ENCODE measurements around the gene RAB3IP. TPM values are rescaled to one million over a fixed set of nuclear protein-coding genes. Genes with fewer than 3 reads are reported as not detected.
"Not testable (repeated sequence)": the region's sequence is repeated elsewhere in the genome, so short reads cannot be mapped to it uniquely, and the experiment has no call there.

RAB3IP gene
- total RNA-seq, 2 experiments from 2014 or later, result 15.2 to 19.6 TPM

GRCh38 chr12:69756088-69756755 is 17.6 kb downstream of the RAB3IP start:
- H3K4me3 Mint-ChIP-seq, result no peak overlapping the region
- H3K4me1 ChIP-seq (ENCODE audit: insufficient read depth, low read length), result no peaks in the 10 kb centered on the region
- no peak overlapping the region for H3K27ac ChIP-seq (ENCODE audit: low read depth in 1 of 2, low read length in 2 of 2)
- H3K27me3 Mint-ChIP-seq, result no peaks in the 10 kb centered on the region
- peaks cover 0 to 7% of the 10 kb centered on the region in 2 experiments for H3K9me3 ChIP-seq (ENCODE audit: control insufficient read depth in 1 of 2, insufficient read depth in 1 of 2, low read length in 2 of 2)
- peaks cover 5% of the 10 kb centered on the region for H3K4me1 Mint-ChIP-seq (ENCODE audit: low read depth)
- H3K4me3 ChIP-seq (ENCODE audit: low read length), result no peak overlapping the region
- ChIA-PET CTCF (interaction anchor here (1.7 kb wide), 1 partner anchor 15 kb away, joined by 4 read pairs; no protein-coding TSS in a partner anchor), POLR2A (no interaction called here)
- peaks cover 23% of the 10 kb centered on the region for H3K36me3 ChIP-seq (ENCODE audit: insufficient read depth, low read length)
- peaks cover 4% of the 10 kb centered on the region for H3K9me3 Mint-ChIP-seq
- peaks cover 60% of the 10 kb centered on the region for H3K36me3 Mint-ChIP-seq (ENCODE audit: low read depth)
- TF ChIP-seq CTCF (IDR thresholded peaks at IDR 0.05), result no peak
- no peak overlapping the region for H3K27ac Mint-ChIP-seq
- intact Hi-C loops (cut with DNase I, micrococcal nuclease), result no loop called here
- DNase-seq (no peak), ATAC-seq (ENCODE audit: poor library complexity) (no peak)
- no peaks in the 10 kb centered on the region for H3K27me3 ChIP-seq (ENCODE audit: control insufficient read depth in 1 of 2, insufficient read depth in 2 of 2, low read length in 2 of 2)

DNA sequence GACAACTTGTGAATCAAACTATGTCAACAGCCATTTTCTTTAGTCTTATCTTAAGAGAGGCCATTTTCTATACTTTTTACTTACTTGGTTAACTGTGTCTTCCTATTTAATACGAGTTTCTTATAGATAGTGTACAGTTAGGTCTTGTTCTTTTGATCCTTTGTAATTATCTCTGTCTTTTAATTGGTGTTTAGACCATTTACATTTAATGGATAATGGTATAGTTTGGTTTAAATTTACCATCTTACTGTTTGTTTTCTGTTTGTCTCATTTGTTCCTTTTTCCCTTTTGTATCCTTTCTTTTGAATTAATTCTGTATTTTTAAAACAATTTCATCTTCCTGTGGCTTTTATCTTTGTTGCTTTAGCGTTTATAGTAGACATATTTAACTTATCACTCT is 19.4 kb downstream of the RAB3IP start:
- H3K4me3 ChIP-seq (ENCODE audit: low read length), result no peak overlapping the region
- peaks cover 2 to 12% of the 10 kb centered on the region in 2 experiments for H3K9me3 ChIP-seq (ENCODE audit: control insufficient read depth in 1 of 2, insufficient read depth in 1 of 2, low read length in 2 of 2)
- no peak overlapping the region for H3K27ac ChIP-seq (ENCODE audit: low read depth in 1 of 2, low read length in 2 of 2)
- Mint-ChIP-seq H3K9me3 (peaks cover 4% of the 10 kb centered on the region), H3K4me1 (ENCODE audit: low read depth) (peaks cover 5% of the 10 kb centered on the region), H3K27ac (no peak overlapping the region), H3K4me3 (no peak overlapping the region), H3K36me3 (ENCODE audit: low read depth) (peaks cover 74% of the 10 kb centered on the region), H3K27me3 (no peaks in the 10 kb centered on the region)
- H3K27me3 ChIP-seq (ENCODE audit: control insufficient read depth in 1 of 2, insufficient read depth in 2 of 2, low read length in 2 of 2), result no peaks in the 10 kb centered on the region
- no peaks in the 10 kb centered on the region for H3K4me1 ChIP-seq (ENCODE audit: insufficient read depth, low read length)
- H3K36me3 ChIP-seq (ENCODE audit: insufficient read depth, low read length), result peaks cover 23% of the 10 kb centered on the region
- no peak for ATAC-seq (ENCODE audit: poor library complexity)
- CTCF ChIA-PET, result no interaction called here
- TF ChIP-seq CTCF (IDR thresholded peaks at IDR 0.05), result no peak
- intact Hi-C loops (cut with DNase I, micrococcal nuclease), result no loop called here
- POLR2A ChIA-PET, result no interaction called here
- DNase-seq, result no peak

DNA sequence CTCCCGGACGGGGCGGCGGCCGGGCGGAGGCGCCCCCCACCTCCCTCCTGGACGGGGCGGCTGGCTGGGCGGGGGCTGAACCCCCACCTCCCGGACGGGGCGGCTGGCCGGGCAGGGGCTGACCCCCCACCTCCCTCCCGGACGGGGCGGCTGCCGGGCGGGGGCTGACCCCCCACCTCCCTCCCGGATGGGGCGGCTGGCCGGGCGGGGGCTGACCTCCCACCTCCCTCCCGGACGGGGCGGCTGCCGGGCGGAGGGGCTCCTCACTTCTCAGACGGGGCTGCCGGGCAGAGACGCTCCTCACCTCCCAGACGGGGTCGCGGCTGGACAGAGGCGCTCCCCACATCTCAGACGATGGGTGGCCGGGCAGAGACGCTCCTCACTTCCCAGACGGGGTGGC is 20.9 kb downstream of the RAB3IP start:
- ATAC-seq (ENCODE audit: poor library complexity); DNase-seq; H3K27me3 ChIP-seq (ENCODE audit: control insufficient read depth in 1 of 2, insufficient read depth in 2 of 2, low read length in 2 of 2); H3K4me3 ChIP-seq (ENCODE audit: low read length); H3K27ac ChIP-seq (ENCODE audit: low read depth in 1 of 2, low read length in 2 of 2); H3K4me1 ChIP-seq (ENCODE audit: insufficient read depth, low read length); CTCF ChIA-PET; H3K9me3 Mint-ChIP-seq; H3K27me3 Mint-ChIP-seq; H3K4me1 Mint-ChIP-seq (ENCODE audit: low read depth); H3K4me3 Mint-ChIP-seq; H3K27ac Mint-ChIP-seq; intact Hi-C loops (cut with DNase I, micrococcal nuclease); POLR2A ChIA-PET: not testable (repeated sequence)
- Histone ChIP-seq H3K9me3 (ENCODE audit: control insufficient read depth in 1 of 2, insufficient read depth in 1 of 2, low read length in 2 of 2) (peaks cover 9 to 12% of the 10 kb centered on the region in 2 experiments), H3K36me3 (ENCODE audit: insufficient read depth, low read length) (peaks cover 23% of the 10 kb centered on the region)
- peaks cover 82% of the 10 kb centered on the region for H3K36me3 Mint-ChIP-seq (ENCODE audit: low read depth)

- intact Hi-C loops (cut with DNase I, micrococcal nuclease), result no loop called here
- POLR2A ChIA-PET, result no interaction called here
- peaks cover 20% of the 10 kb centered on the region for H3K9me3 Mint-ChIP-seq
Observed at GRCh38 chr12:69765515-69765914, 26.9 kb downstream of the RAB3IP start.

More at GRCh38 chr12:69765515-69765914, 26.9 kb downstream of the RAB3IP start:
- Histone ChIP-seq H3K27ac (ENCODE audit: low read depth in 1 of 2, low read length in 2 of 2) (no peak overlapping the region), H3K4me1 (ENCODE audit: insufficient read depth, low read length) (no peaks in the 10 kb centered on the region), H3K4me3 (ENCODE audit: low read length) (no peak overlapping the region), H3K27me3 (ENCODE audit: control insufficient read depth in 1 of 2, insufficient read depth in 2 of 2, low read length in 2 of 2) (no peaks in the 10 kb centered on the region), H3K9me3 (ENCODE audit: control insufficient read depth in 1 of 2, insufficient read depth in 1 of 2, low read length in 2 of 2) (peaks cover 32 to 41% of the 10 kb centered on the region in 2 experiments), H3K36me3 (ENCODE audit: insufficient read depth, low read length) (peaks cover 18% of the 10 kb centered on the region)
- Mint-ChIP-seq H3K4me3 (no peak overlapping the region), H3K4me1 (ENCODE audit: low read depth) (no peaks in the 10 kb centered on the region), H3K36me3 (ENCODE audit: low read depth) (peaks cover 95% of the 10 kb centered on the region), H3K27me3 (no peaks in the 10 kb centered on the region), H3K27ac (no peak overlapping the region)
- ATAC-seq (ENCODE audit: poor library complexity), result no peak
- CTCF ChIA-PET, result no interaction called here
- TF ChIP-seq CTCF (IDR thresholded peaks at IDR 0.05), result no peak
- no peak for DNase-seq
